ENCODE data around the gene TMA7. TPM values are rescaled to one million over a fixed set of nuclear protein-coding genes. Genes with fewer than 3 reads are reported as not detected.
"Not testable (repeated sequence)": the region's sequence is repeated elsewhere in the genome, so short reads cannot be mapped to it uniquely, and the experiment has no call there.

TMA7 gene
- total RNA-seq, 4 donors from 2014 or later, result 239 to 266 (median 255) TPM

- DNase-seq (ENCODE audit: low spot score) (no peak), ATAC-seq (ENCODE audit: low FRiP score) (no peak)
- no peak for TF ChIP-seq CTCF (IDR thresholded peaks at IDR 0.05)
Observed at GRCh38 chr3:48468329-48468731, 28.3 kb downstream of the TMA7 start.

GRCh38 chr3:48469046-48469915, 29.2 kb downstream of the TMA7 start:
- no peak for TF ChIP-seq CTCF (IDR thresholded peaks at IDR 0.05)

GRCh38 chr3:48470286-48470685, 30.2 kb downstream of the TMA7 start:
- no peak for ATAC-seq (ENCODE audit: low FRiP score)
- DNase-seq (ENCODE audit: low spot score), result no peak
- no peak for TF ChIP-seq CTCF (IDR thresholded peaks at IDR 0.05)

More at GRCh38 chr3:48469046-48469915, 29.2 kb downstream of the TMA7 start:
- ATAC-seq (ENCODE audit: low FRiP score) (no peak), DNase-seq (ENCODE audit: low spot score) (no peak)

GRCh38 chr3:48472673-48472922, 32.5 kb downstream of the TMA7 start:
- ATAC-seq (ENCODE audit: low FRiP score) (peak; percentile 47), DNase-seq (ENCODE audit: low spot score) (no peak)
- TF ChIP-seq CTCF (IDR thresholded peaks at IDR 0.05), result no peak

GRCh38 chr3:48472923-48473616, 33.0 kb downstream of the TMA7 start:
- peak; percentile 78 for DNase-seq (ENCODE audit: low spot score)
- TF ChIP-seq CTCF (IDR thresholded peaks at IDR 0.05), result no peak
- peak; percentile 89 for ATAC-seq (ENCODE audit: low FRiP score)

GRCh38 chr3:48473617-48473952, 33.5 kb downstream of the TMA7 start:
- ATAC-seq (ENCODE audit: low FRiP score) (no peak), DNase-seq (ENCODE audit: low spot score) (no peak)
- TF ChIP-seq CTCF (IDR thresholded peaks at IDR 0.05), result no peak

GRCh38 chr3:48474031-48474430, 34.0 kb downstream of the TMA7 start:
- not testable (repeated sequence) for DNase-seq (ENCODE audit: low spot score); ATAC-seq (ENCODE audit: low FRiP score)
